ENCODE results near the gene DOCK3.

- TF ChIP-seq POLR2AphosphoS5 (IDR thresholded peaks at IDR 0.05; ENCODE audit: borderline replicate concordance, low read depth, low read length) (no peak), EZH2 (IDR thresholded peaks at IDR 0.05) (no peak)
These were observed 697.3 kb downstream of the DOCK3 start for GRCh38 chr3:51371943-51372557.
